Esophagus squamous epithelium (tissue), 4 donors: ENCODE data around the gene NEMF.

Experiments
- CTCF ChIP-seq, 6 experiments: fragments of 450-650 bp in 4 of 6; fragments of 200-600 bp in 2 of 6; sonication (generic) in 2 of 6; IDR thresholded peaks; one replicate each; pipeline ENCODE4 v1.5.1; 2016 to 2019; ENCODE audit warnings: antibody characterized with exemption in 6 of 6, mild to moderate bottlenecking in 4 of 6, moderate library complexity in 4 of 6
- POLR2A ChIP-seq, 4 donors: fragments of 450-650 bp; IDR thresholded peaks; one replicate each; pipeline ENCODE4 v1.6.1; 2017; ENCODE audit warnings: antibody characterized with exemption in 4 of 4, mild to moderate bottlenecking in 4 of 4, moderate library complexity in 3 of 4

GRCh38 chr14:49895480-49895879, 42.9 kb upstream of the NEMF start:
- no peak for TF ChIP-seq CTCF (IDR thresholded peaks at IDR 0.05)
- no peak for TF ChIP-seq POLR2A (IDR thresholded peaks at IDR 0.05)
